Stimulated activated CD8-positive, alpha-beta memory T cell treated with anti-CD3 and anti-CD28 coated beads, Interleukin-2, amount 100 ng/mL, for 1 hour (primary cell): ENCODE results near the gene CD160.
"Not testable (repeated sequence)": the region's sequence is repeated elsewhere in the genome, so short reads cannot be mapped to it uniquely, and the experiment has no call there.

Experiments
- DNase-seq, 2 donors: peaks; one replicate each; pipeline ENCODE4 v3.0.0-alpha.2; 2020; ENCODE audit warnings: low read depth in 2 of 2

Gene CD160

GRCh38 chr1:145710291-145711027 lies 8.8 kb upstream of the CD160 start:
- no peak for DNase-seq

GRCh38 chr1:145711213-145711651 lies 8.1 kb upstream of the CD160 start:
- DNase-seq, result no peak

DNA sequence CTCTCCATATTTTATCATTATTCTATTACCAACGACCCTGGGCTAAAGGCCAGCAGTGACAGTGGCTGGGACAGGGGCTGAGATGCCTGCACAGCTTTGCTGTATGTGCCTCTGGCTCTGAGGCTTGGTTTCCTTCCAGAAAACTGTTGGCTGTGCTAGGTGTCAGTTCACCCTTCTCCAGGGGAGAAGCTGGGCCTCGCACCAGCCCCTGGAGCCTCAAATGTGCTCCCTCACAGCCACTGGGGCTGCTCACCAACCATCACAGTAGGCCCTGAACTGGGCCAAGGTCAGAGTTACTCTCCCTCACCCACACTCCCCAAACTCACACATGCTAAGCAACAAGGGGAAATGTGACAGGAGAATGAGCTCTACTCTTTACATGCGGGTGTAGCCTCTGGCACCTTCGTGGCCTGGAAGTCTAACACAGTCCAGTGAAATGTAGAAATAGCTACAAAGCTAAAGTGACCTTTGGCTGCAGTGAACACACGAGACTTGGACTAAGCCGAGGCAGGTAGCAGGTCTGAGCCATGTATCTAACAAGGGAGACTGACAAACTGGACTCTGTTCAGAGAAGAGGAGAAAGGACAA lies 4.7 kb upstream of the CD160 start:
- DNase-seq, result no peak

DNA sequence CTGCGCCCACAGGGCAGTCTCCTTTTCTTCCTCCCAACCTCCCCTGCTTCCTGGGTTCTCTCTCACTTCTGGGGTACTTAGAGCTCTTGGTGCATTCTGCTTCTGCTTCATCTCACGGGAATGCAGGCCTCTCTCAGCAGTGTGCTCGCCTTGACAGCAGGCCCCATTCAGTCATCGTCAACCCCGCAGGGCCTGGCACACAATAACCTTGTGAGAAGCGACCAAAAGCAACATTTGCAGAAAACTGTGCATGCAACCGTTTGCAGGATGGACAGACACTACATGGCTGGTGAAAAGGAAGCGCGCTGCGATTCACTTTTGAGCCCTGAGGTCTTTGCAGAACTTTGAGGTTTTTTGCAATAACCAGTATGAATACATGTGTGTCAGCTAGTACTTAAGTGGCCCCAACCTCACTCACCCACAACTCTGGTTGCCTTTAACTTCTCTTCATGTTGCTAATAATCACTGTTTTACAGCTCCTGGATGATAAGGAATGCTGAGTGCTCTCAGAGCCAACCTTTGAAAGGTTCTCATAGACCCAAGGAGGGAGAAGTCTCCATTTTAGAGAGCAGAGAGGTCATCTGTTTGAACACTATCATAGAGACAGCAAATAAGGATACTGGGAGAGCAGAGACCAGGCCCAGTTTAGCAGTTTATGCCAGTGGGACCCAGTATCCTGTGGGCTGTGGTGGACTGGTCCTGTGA lies 2.5 kb upstream of the CD160 start:
- DNase-seq, result no peak

- no peak for DNase-seq
Measured at GRCh38 chr1:145717833-145718232, 1.5 kb upstream of the CD160 start.

GRCh38 chr1:145718465-145718864 lies 834 bp upstream of the CD160 start:
- not testable (repeated sequence) for DNase-seq

DNA sequence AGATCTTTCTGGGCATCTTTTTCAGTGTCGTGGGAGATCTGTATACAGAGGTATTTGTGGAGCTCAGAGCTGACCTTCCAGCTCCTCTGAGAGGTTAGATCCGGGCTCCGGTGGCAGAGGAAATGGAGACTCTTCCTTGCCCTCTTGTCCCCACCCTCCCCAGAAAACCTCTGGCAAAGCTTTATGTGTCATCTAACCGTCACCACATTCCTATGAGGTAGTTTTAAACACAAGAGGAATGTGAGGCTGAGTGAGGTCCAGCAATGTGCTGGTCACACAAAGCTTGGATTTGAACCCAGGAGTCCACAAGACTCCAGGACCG lies 1.2 kb downstream of the CD160 start:
- no peak for DNase-seq

DNA sequence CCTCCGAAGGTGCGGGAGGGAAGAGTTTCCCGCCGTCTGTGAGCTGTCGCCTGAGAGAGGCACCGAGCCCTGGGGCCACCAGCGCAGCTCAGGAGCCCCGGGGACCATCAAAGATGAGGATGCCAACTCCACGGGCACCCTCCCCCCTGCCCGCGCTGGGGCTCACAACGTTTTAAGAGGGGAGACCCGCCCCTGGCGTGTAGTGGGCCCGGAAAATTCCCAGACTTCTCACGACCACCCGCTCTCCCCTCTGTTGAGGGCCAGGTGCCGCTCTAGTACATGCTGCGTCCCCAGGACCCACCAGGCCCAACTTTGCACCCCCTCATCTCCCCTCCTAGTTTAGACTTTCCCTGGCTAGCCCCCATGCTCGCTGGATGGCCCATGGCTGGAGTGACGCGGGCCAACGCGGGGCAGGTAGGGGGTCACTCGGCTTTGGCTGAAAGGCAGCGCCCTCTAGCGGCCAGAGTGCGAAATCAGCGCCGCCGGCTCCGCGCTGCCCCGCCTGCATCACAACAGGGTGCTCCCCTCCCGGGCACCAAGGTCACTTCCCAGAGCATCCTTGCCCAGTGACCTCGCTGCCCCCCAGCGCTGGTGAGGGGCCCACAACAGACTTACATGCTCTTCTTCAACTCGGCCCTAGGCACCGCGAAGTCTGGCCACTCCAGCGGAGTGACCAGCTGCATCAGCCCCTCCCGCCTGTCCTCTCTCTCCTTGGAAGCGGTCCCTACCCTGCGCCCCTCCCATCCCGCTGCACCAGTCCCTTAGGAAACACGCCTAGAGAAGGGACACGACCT lies 1.8 kb downstream of the CD160 start:
- DNase-seq, result peak; percentile 43 to 59

DNA sequence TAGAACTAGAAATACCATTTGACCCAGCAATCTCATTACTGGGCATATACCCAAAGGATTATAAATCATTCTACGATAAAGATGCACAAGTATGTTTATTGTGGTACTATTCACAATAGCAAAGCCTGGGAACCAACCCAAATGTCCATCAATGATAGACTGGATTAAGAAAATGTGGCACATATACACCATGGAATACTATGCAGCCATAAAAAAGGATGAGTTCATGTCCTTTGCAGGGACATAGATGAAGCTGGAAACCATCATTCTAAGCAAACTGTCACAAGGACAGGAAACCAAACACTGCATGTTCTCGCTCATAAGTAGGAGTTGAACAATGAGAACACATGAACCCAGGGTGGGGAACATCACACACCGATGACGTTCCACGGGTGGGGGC lies 6.9 kb downstream of the CD160 start:
- not testable (repeated sequence) for DNase-seq

- DNase-seq, result no peak
Measured at GRCh38 chr1:145729196-145729595, 9.9 kb downstream of the CD160 start.

DNA sequence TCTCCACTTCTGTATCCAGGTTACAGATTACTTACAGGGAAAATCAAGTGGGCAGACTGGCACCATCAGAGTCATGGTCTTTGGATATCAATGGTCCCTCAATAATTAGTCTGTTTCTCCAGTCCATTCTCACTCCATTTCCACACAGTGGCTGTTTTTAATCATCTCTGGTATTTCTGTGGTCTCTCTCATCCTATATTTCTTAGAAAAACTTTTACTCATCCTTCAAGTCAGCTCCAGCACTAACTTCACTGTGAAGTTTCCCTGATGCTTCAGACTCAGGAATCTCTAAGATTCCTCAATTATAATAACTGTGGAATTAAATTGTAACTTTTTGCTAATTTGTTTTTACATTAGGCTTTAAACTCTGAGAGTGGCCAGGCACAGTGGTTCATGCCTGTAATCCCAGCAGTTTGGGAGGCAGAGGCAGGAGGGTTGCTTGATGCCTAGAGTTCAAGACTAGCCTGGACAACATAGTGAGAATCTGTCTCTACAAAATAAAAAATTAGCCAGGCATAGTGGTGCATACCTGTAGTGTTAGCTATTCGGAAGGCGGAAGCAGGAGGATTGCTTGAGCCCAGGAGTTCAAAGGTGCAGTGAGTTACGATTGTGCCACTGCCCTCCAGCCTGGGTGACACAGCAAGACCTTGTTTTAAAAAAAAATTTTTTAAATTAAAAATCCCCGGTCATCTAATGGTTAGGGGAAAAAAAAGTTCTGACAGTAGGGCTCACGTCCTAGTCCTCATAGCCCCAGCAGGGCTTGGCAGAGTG lies 10.6 kb downstream of the CD160 start:
- no peak for DNase-seq

- no peak for DNase-seq
Measured at GRCh38 chr1:145730467-145730866, 11.2 kb downstream of the CD160 start.

- DNase-seq, result no peak
Measured at GRCh38 chr1:145730900-145731299, 11.6 kb downstream of the CD160 start.

- no peak for DNase-seq
Measured at GRCh38 chr1:145736191-145736590, 16.9 kb downstream of the CD160 start.

DNA sequence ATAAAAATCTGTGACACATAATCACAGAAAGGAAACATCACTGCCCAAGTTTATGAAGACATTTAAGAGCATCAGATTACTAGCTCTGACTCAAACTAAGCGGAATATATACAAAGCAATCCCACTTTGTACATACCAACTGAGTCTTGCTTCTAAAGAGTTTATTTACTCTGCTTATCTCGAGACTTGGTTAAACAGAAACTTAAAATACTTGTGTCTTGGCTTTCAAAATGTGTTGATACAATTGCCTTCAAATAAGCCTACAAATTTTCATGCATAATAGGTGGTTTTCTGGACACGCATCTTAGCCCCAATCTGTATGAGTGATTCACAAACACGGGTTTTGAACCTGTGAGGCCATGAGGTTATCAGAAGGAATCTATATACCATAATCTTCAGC lies 21.0 kb downstream of the CD160 start:
- no peak for DNase-seq

GRCh38 chr1:145747398-145748247 lies 28.3 kb downstream of the CD160 start:
- DNase-seq, result no peak

DNA sequence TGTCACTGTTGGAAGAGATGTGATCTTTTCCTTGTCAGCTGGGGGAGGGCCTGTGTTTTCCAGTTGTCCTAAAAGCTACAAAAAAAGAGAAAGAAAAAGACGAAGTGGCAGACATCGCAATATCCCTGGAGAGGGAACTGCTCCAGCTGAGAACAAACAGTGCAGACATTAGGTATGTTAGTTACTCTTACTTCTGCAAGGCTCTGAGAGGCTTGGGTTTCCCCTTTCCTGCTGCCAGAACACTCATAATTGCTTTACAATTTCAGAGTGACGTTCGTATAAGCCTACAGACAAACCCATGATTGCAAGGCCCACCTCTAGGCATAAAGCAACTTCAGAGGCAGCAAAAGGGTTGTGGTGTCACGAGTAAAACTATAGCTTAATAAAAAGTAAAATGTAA lies 31.1 kb downstream of the CD160 start:
- DNase-seq, result no peak

- no peak for DNase-seq
Measured at GRCh38 chr1:145751491-145752037, 32.3 kb downstream of the CD160 start.

DNA sequence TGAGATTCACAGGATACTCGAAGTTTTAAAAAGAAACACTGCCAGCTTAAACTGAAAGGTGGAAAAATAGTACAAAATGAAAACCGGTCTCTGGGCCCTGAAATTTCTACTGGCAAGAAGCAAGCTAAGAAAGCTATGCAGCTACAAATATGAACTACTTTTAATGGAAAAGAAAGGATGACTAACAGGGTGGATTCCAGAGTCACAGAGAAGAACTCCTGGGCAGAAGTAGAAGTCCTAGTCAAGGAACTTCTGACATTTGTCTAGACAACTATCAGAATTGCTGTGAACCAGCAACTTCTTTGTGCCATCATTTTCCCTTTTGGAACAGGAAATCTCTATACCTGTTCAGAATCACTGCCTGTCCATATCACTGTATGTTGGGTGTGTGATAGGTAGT lies 38.1 kb downstream of the CD160 start:
- DNase-seq, result no peak

DNA sequence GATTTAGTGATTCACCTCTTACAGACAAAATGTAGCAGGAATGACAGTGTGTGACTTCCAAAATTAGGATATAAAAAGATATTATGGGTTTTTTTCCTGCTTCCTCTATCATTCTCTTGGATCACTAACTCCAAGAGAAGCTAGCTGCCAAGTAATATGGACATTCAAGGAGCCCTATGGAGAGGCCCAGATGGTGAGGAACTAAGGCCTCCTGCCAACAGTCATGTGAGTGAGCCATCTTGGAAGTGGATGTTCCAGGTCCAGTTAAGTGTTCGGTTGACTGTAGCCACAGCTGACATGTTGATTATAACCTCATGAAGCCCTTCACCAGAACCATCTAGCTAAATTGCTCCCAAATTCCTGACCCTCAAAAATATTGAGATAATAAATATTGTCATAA lies 38.8 kb downstream of the CD160 start:
- DNase-seq, result no peak
